ENCODE data around the gene OSBPL3.

OSBPL3 gene

GRCh38 chr7:24786306-24786705 is 193.7 kb downstream of the OSBPL3 start:
- TF ChIP-seq CTCF (IDR thresholded peaks at IDR 0.05; ENCODE audit: low read depth, low read length) = no peak
- no peak overlapping the region for H3K4me3 ChIP-seq (ENCODE audit: low read depth, low read length)

- no peak for TF ChIP-seq CTCF (IDR thresholded peaks at IDR 0.05; ENCODE audit: low read depth, low read length)
- no peak overlapping the region for H3K4me3 ChIP-seq (ENCODE audit: low read depth, low read length)
Observed at GRCh38 chr7:24784277-24784676, 195.7 kb downstream of the OSBPL3 start.

GRCh38 chr7:24783698-24784097 is 196.3 kb downstream of the OSBPL3 start:
- no peak overlapping the region for H3K4me3 ChIP-seq (ENCODE audit: low read depth, low read length)
- TF ChIP-seq CTCF (IDR thresholded peaks at IDR 0.05; ENCODE audit: low read depth, low read length) = no peak

- no peak for TF ChIP-seq CTCF (IDR thresholded peaks at IDR 0.05; ENCODE audit: low read depth, low read length)
Observed at GRCh38 chr7:24781106-24781505, 198.9 kb downstream of the OSBPL3 start.

GRCh38 chr7:24779283-24779655 is 200.7 kb downstream of the OSBPL3 start:
- TF ChIP-seq CTCF (IDR thresholded peaks at IDR 0.05; ENCODE audit: low read depth, low read length) = no peak
- H3K4me3 ChIP-seq (ENCODE audit: low read depth, low read length) = no peak overlapping the region

More at GRCh38 chr7:24781106-24781505, 198.9 kb downstream of the OSBPL3 start:
- no peak overlapping the region for H3K4me3 ChIP-seq (ENCODE audit: low read depth, low read length)

- TF ChIP-seq CTCF (IDR thresholded peaks at IDR 0.05; ENCODE audit: low read depth, low read length) = no peak
- no peak overlapping the region for H3K4me3 ChIP-seq (ENCODE audit: low read depth, low read length)
Observed at GRCh38 chr7:24778543-24779282, 201.3 kb downstream of the OSBPL3 start.

GRCh38 chr7:24777806-24778205 is 202.2 kb downstream of the OSBPL3 start:
- H3K4me3 ChIP-seq (ENCODE audit: low read depth, low read length) = no peak overlapping the region
- no peak for TF ChIP-seq CTCF (IDR thresholded peaks at IDR 0.05; ENCODE audit: low read depth, low read length)
